Hepatocyte (in vitro differentiated cells): Measurements from ENCODE around the gene ARHGDIB. TPM values are rescaled to one million over a fixed set of nuclear protein-coding genes. Genes with fewer than 3 reads are reported as not detected.

ENCODE experiments used
- DNase-seq: peaks from one replicate; pipeline ENCODE4 v3.0.0-alpha.2; 2016; ENCODE audit warnings: low spot score
- H2AFZ ChIP-seq: fragments of 200-600 bp; sonication (generic); 2 replicates; pipeline ENCODE4 v1.6.0; 2016; ENCODE audit warnings: antibody characterized with exemption, mild to moderate bottlenecking
- H3K27ac ChIP-seq: fragments of 200-600 bp; sonication (generic); 2 replicates; pipeline ENCODE4 v1.5.1; 2016; ENCODE audit warnings: mild to moderate bottlenecking
- H3K27me3 ChIP-seq: fragments of 200-600 bp; sonication (generic); 2 replicates; pipeline ENCODE4 v1.6.1; 2016
- H3K36me3 ChIP-seq: fragments of 200-600 bp; sonication (generic); replicated peaks from 2 replicates; pipeline ENCODE4 v1.5.1; 2016; ENCODE audit warnings: low read depth; ENCODE audit not compliant: insufficient read depth
- H3K4me1 ChIP-seq: fragments of 200-600 bp; sonication (generic); 2 replicates; pipeline ENCODE4 v1.5.1; 2016; ENCODE audit warnings: mild to moderate bottlenecking, moderate library complexity; ENCODE audit not compliant: insufficient read depth
- H3K4me2 ChIP-seq: fragments of 200-600 bp; sonication (generic); 2 replicates; pipeline ENCODE4 v1.6.0; 2016
- H3K4me3 ChIP-seq: fragments of 200-600 bp; sonication (generic); 2 replicates; pipeline ENCODE4 v1.5.1; 2016; ENCODE audit warnings: mild to moderate bottlenecking
- H3K79me2 ChIP-seq: fragments of 200-600 bp; sonication (generic); 2 replicates; pipeline ENCODE4 v1.6.0; 2017; ENCODE audit warnings: mild to moderate bottlenecking
- H3K9me2 ChIP-seq: fragments of 200-600 bp; sonication (generic); replicated peaks from 2 replicates; pipeline ENCODE4 v1.6.0; 2017; ENCODE audit warnings: mild to moderate bottlenecking; ENCODE audit not compliant: insufficient read depth
- H3K9me3 ChIP-seq: fragments of 200-600 bp; sonication (generic); 2 replicates; pipeline ENCODE4 v1.5.1; 2016; ENCODE audit warnings: low read depth, mild to moderate bottlenecking
- H4K20me1 ChIP-seq: fragments of 200-600 bp; sonication (generic); 2 replicates; pipeline ENCODE4 v1.6.0; 2016; ENCODE audit warnings: mild to moderate bottlenecking; ENCODE audit not compliant: insufficient read depth, poor library complexity, severe bottlenecking
- CTCF ChIP-seq: fragments of 200-600 bp; sonication (generic); IDR thresholded peaks from 2 replicates; pipeline ENCODE4 v1.5.1; 2016; ENCODE audit warnings: antibody characterized with exemption, mild to moderate bottlenecking; ENCODE audit not compliant: poor library complexity
- EZH2 ChIP-seq: fragments of 200-600 bp; sonication (generic); IDR thresholded peaks from 2 replicates; pipeline ENCODE4 v1.6.1; 2016; ENCODE audit warnings: antibody characterized with exemption, mild to moderate bottlenecking, borderline replicate concordance
- EZH2phosphoT487 ChIP-seq: fragments of 200-600 bp; sonication (generic); IDR thresholded peaks from one replicate; pipeline ENCODE4 v1.6.1; 2018; ENCODE audit warnings: antibody characterized with exemption, mild to moderate bottlenecking, low read depth, moderate library complexity; ENCODE audit not compliant: unreplicated experiment, severe bottlenecking
- WGBS: methylation state at CpG from one replicate; pipeline ENCODE4 v1.1.6; 2016; ENCODE audit warnings: low lambda C conversion rate; ENCODE audit errors: missing lambda C conversion rate; 5-methylcytosine and 5-hydroxymethylcytosine counted together
- polyA plus RNA-seq: library from polyadenylated mRNA; unstranded; fragments of >200 nt; fragmentation: Nextera tagmentation; extraction: Ambion mirVana; gene quantifications from 2 replicates; pipeline ENCODE4 v1.2.1, GENCODE V29; 2016
- total RNA-seq: library from RNA; depleted of rRNA; stranded (reverse); fragments of >200 nt; gene quantifications from 2 replicates; pipeline ENCODE4 v1.2.3, GENCODE V29; 2014

The ARHGDIB gene
- total and polyA plus RNA-seq, 2 experiments from 2014 or later, result 13.3 to 14.2 TPM

GRCh38 chr12:14902465-14902864 lies 58.9 kb downstream of the ARHGDIB start:
- H4K20me1 ChIP-seq, result no peaks in the 10 kb centered on the region
- H3K79me2 ChIP-seq, result no peaks in the 10 kb centered on the region
- H3K9me2 ChIP-seq, result no peaks in the 10 kb centered on the region
- H3K27me3 ChIP-seq, result no peaks in the 10 kb centered on the region
- H3K4me3 ChIP-seq, result no peak overlapping the region
- H3K4me2 ChIP-seq, result no peak overlapping the region
- H3K36me3 ChIP-seq, result no peaks in the 10 kb centered on the region
- H2AFZ ChIP-seq, result no peak overlapping the region
- WGBS, result 68% methylated on average over 2 of the region's 2 CpGs
- TF ChIP-seq EZH2 (no peak), EZH2phosphoT487 (no peak), CTCF (no peak)
- no peaks in the 10 kb centered on the region for H3K4me1 ChIP-seq
- H3K9me3 ChIP-seq, result no peaks in the 10 kb centered on the region
- H3K27ac ChIP-seq, result no peak overlapping the region
- no peak for DNase-seq

- H3K4me1 ChIP-seq, result no peaks in the 10 kb centered on the region
- no peaks in the 10 kb centered on the region for H3K79me2 ChIP-seq
- no peak overlapping the region for H2AFZ ChIP-seq
- no peak overlapping the region for H3K4me2 ChIP-seq
- no peaks in the 10 kb centered on the region for H3K36me3 ChIP-seq
- no peaks in the 10 kb centered on the region for H4K20me1 ChIP-seq
- no peaks in the 10 kb centered on the region for H3K9me3 ChIP-seq
- H3K4me3 ChIP-seq, result no peak overlapping the region
- no peaks in the 10 kb centered on the region for H3K9me2 ChIP-seq
- WGBS, result 93% methylated on average over 1 of the region's 1 CpG
- no peak for TF ChIP-seq CTCF
- no peak for TF ChIP-seq EZH2phosphoT487
- TF ChIP-seq EZH2, result no peak
- H3K27ac ChIP-seq, result no peak overlapping the region
- DNase-seq, result no peak
- no peaks in the 10 kb centered on the region for H3K27me3 ChIP-seq
Measured at GRCh38 chr12:14901228-14901562, 60.2 kb downstream of the ARHGDIB start.

GRCh38 chr12:14900521-14901227 lies 60.7 kb downstream of the ARHGDIB start:
- Histone ChIP-seq H3K4me3 (no peak overlapping the region), H3K4me2 (no peak overlapping the region), H3K27me3 (no peaks in the 10 kb centered on the region), H4K20me1 (no peaks in the 10 kb centered on the region), H3K79me2 (no peaks in the 10 kb centered on the region), H3K9me2 (no peaks in the 10 kb centered on the region), H3K4me1 (no peaks in the 10 kb centered on the region), H3K9me3 (no peaks in the 10 kb centered on the region), H3K27ac (no peak overlapping the region), H3K36me3 (no peaks in the 10 kb centered on the region), H2AFZ (no peak overlapping the region)
- TF ChIP-seq EZH2phosphoT487 (no peak), CTCF (no peak), EZH2 (no peak)
- no peak for DNase-seq
- WGBS, result 88% methylated on average over 5 of the region's 5 CpGs
